Adrenal gland (tissue), 12 donors: Measurements from ENCODE around the gene CTBP2. TPM values are rescaled to one million over a fixed set of nuclear protein-coding genes. Genes with fewer than 3 reads are reported as not detected.

Experiments
- DNase-seq, 7 donors: peaks; one replicate each; pipeline ENCODE4 v3.0.0-alpha.2; 2019 to 2020
- H3K27ac ChIP-seq, 5 donors: fragments of 200-600 bp; sonication (generic) in 4 of 5; 1 replicate in 3 of 5; 2 replicates in 2 of 5; pipeline versions ENCODE4 v1.5.1 to v1.8.0; 2016 to 2020; ENCODE audit warnings: mild to moderate bottlenecking in 1 of 5
- H3K27me3 ChIP-seq: fragments of 200-600 bp; 2 replicates; pipeline ENCODE4 v1.8.0; 2021
- H3K36me3 ChIP-seq, 2 donors: fragments of 200-600 bp; replicated peaks in 1 of 2; 1 replicate in 1 of 2; 2 replicates in 1 of 2; pipeline versions ENCODE4 v1.5.1 to v1.8.0; 2018 to 2022
- H3K4me1 ChIP-seq, 2 donors: fragments of 200-600 bp; replicated peaks in 1 of 2; 1 replicate in 1 of 2; 2 replicates in 1 of 2; pipeline versions ENCODE4 v1.5.1 to v1.8.0; 2018 to 2021
- H3K4me3 ChIP-seq, 4 donors: fragments of 200-600 bp; sonication (generic) in 3 of 4; one replicate each; pipeline ENCODE4 v1.5.1; 2016 to 2018
- H3K9me3 ChIP-seq, 3 donors: fragments of 200-600 bp; sonication (generic) in 1 of 3; replicated peaks in 1 of 3; 1 replicate in 2 of 3; 2 replicates in 1 of 3; pipeline versions ENCODE4 v1.5.1 to v1.8.0; 2016 to 2021
- POLR2A ChIP-seq, 2 donors: fragments of 450-650 bp; IDR thresholded peaks; one replicate each; pipeline ENCODE4 v1.6.1; 2017; ENCODE audit warnings: antibody characterized with exemption in 2 of 2, mild to moderate bottlenecking in 2 of 2, moderate library complexity in 1 of 2
- WGBS, 4 donors: extraction: QIAGEN DNeasy Blood & Tissue Kit in 2 of 4; methylation state at CpG; one replicate each; pipeline versions ENCODE4 v1.1.5 to v1.1.7; 2013 to 2017; 5-methylcytosine and 5-hydroxymethylcytosine counted together
- intact Hi-C, 2 donors: fragments of 100-400 bp; cut with DNase I; formaldehyde crosslinking; loops; one replicate each; pipeline versions ENCODE4 v1.14.1 to v1.15.0; 2022 to 2023
- polyA plus RNA-seq, 3 donors: library from polyadenylated mRNA; stranded (reverse); fragments of 200-250 nt in 2 of 3; fragments of 350-450 nt in 1 of 3; fragmentation: Illumina TruSeq in 1 of 3; extraction: RNeasy Lipid Tissue Mini Kit (QIAGEN cat#74804) in 1 of 3; gene quantifications; one replicate each; pipeline ENCODE4 v1.2.3, GENCODE V29; 2013 to 2014
- total RNA-seq, 9 donors: library from RNA; depleted of rRNA in 4 of 9; stranded (reverse); fragments of >200 nt in 4 of 9; fragments of 120-200 nt in 1 of 9; fragmentation: NEBNext Ultra II Directional in 1 of 9; extraction: Animal tissue kit (Norgen Biotek cat#: 25700) in 1 of 9; gene quantifications; one replicate each; pipeline versions ENCODE4 v1.1.0 to v1.2.4, GENCODE V29; 2013 to 2023
- TF ChIP-seq, protein P1 (sequence below), 6 experiments: fragments of 450-650 bp in 4 of 6; fragments of 200-600 bp in 2 of 6; sonication (generic) in 1 of 6; IDR thresholded peaks; 1 replicate in 5 of 6; 2 replicates in 1 of 6; pipeline versions ENCODE4 v1.5.1 to v1.8.0; 2016 to 2021; ENCODE audit warnings: antibody characterized with exemption in 6 of 6, mild to moderate bottlenecking in 2 of 6, moderate library complexity in 1 of 6
- donor health status: healthy with polysubstance abuse.
- donor health status: Bipolar disorder and iron deficiency.
- donor health status: DM: yes; HTN: yes; CAD: no.
- donor health status: DM: no; HTN: no; CAD: no.
- donor health status: DM: no; HTN: no; CAD: no.
- donor health status: DM: yes; HTN: yes; CAD: no.

The CTBP2 gene
- total and polyA plus RNA-seq, 12 donors, result 25.3 to 66.5 (median 45.7) TPM

DNA sequence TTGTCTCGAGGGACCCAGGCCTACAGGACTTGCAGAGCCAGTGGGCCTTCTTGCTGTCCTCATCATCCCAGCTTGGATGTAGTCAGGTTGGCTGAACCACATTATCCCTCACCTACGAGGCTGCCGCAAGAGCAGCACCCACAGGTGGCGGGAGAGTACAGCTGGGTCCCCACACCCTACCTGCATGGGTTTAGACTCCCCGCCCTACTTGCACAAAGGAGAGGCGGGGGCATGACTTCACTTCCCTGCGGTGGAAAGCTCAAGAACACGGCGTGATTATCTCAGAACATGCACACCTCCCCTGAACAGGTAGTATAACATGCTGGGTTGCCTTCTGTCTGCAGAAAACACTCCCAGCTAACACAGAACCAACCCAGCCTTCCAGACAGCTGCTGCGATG, 57.5 kb downstream of the CTBP2 start:
- no peaks in the 10 kb centered on the region for H3K27me3 ChIP-seq
- peak overlapping the region in 2 of 5 donors; percentile 38 to 43 for H3K27ac ChIP-seq
- H3K9me3 ChIP-seq, result no peaks in the 10 kb centered on the region
- no peak overlapping the region for H3K4me3 ChIP-seq
- no peak for DNase-seq
- H3K36me3 ChIP-seq, result peaks cover 0 to 6% of the 10 kb centered on the region in 2 donors
- intact Hi-C loops, result no loop called here
- WGBS, 4 donors, result 83 to 89% (median 86%) methylated on average over 10 of the region's 10 CpGs
- TF ChIP-seq, protein P1, sequence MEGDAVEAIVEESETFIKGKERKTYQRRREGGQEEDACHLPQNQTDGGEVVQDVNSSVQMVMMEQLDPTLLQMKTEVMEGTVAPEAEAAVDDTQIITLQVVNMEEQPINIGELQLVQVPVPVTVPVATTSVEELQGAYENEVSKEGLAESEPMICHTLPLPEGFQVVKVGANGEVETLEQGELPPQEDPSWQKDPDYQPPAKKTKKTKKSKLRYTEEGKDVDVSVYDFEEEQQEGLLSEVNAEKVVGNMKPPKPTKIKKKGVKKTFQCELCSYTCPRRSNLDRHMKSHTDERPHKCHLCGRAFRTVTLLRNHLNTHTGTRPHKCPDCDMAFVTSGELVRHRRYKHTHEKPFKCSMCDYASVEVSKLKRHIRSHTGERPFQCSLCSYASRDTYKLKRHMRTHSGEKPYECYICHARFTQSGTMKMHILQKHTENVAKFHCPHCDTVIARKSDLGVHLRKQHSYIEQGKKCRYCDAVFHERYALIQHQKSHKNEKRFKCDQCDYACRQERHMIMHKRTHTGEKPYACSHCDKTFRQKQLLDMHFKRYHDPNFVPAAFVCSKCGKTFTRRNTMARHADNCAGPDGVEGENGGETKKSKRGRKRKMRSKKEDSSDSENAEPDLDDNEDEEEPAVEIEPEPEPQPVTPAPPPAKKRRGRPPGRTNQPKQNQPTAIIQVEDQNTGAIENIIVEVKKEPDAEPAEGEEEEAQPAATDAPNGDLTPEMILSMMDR (IDR thresholded peaks at IDR 0.05), result no peak
- no peak for TF ChIP-seq POLR2A (IDR thresholded peaks at IDR 0.05)
- H3K4me1 ChIP-seq, result peaks cover 0 to 12% of the 10 kb centered on the region in 2 donors

- H3K4me3 ChIP-seq, result no peak overlapping the region
- no peaks in the 10 kb centered on the region for H3K27me3 ChIP-seq
- TF ChIP-seq, protein P1 (IDR thresholded peaks at IDR 0.05), result no peak
- no peak for TF ChIP-seq POLR2A (IDR thresholded peaks at IDR 0.05)
- H3K9me3 ChIP-seq, result no peaks in the 10 kb centered on the region
- peak overlapping the region in 1 of 5 donors; percentile 38 for H3K27ac ChIP-seq
- H3K36me3 ChIP-seq, result peaks cover 0 to 1% of the 10 kb centered on the region in 2 donors
- DNase-seq, result peak in 2 of 7 donors; percentile 41 to 53
- intact Hi-C loops, result no loop called here
- H3K4me1 ChIP-seq, result peaks cover 0 to 12% of the 10 kb centered on the region in 2 donors
- 13 to 28% (median 23%) methylated on average over 2 to 3 of the region's 3 CpGs for WGBS, 4 donors
Observed at GRCh38 chr10:125102246-125102645, 58.1 kb downstream of the CTBP2 start.

DNA sequence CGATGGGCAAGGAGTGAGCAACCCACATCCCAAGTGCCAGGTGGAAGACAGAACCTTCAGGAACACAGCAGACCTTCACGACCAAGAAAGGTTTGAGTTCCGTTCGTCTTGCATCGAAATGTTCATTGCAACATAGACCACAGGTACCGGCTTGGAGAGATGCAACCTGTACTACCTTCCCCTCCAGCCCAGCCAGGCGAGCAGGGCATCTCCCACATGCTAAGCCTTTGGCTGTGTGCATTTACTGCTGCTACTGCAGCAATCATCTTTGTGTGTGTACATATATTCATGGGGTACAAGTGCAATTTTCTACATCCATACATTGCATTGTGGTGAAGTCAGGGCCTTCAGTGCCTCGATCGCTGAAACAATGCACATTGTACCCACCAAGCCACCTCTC, 58.8 kb downstream of the CTBP2 start:
- Histone ChIP-seq H3K4me1 (peaks cover 0 to 14% of the 10 kb centered on the region in 2 donors), H3K36me3 (no peaks in the 10 kb centered on the region), H3K27ac (no peak overlapping the region), H3K27me3 (no peaks in the 10 kb centered on the region), H3K9me3 (no peaks in the 10 kb centered on the region), H3K4me3 (no peak overlapping the region)
- no peak for DNase-seq
- TF ChIP-seq, protein P1 (IDR thresholded peaks at IDR 0.05), result no peak
- no peak for TF ChIP-seq POLR2A (IDR thresholded peaks at IDR 0.05)
- 91 to 98% (median 93%) methylated on average over 9 of the region's 9 CpGs for WGBS, 4 donors
- intact Hi-C loops, result no loop called here

GRCh38 chr10:125101049-125101448, 59.3 kb downstream of the CTBP2 start:
- H3K4me3 ChIP-seq, result no peak overlapping the region
- intact Hi-C loops, result no loop called here
- DNase-seq, result peak in 1 of 7 donors; percentile 12
- H3K4me1 ChIP-seq, result peaks cover 0 to 19% of the 10 kb centered on the region in 2 donors
- 91 to 94% (median 93%) methylated on average over 9 of the region's 9 CpGs for WGBS, 4 donors
- H3K36me3 ChIP-seq, result no peaks in the 10 kb centered on the region
- no peak overlapping the region for H3K27ac ChIP-seq
- TF ChIP-seq POLR2A (IDR thresholded peaks at IDR 0.05), result no peak
- TF ChIP-seq, protein P1 (IDR thresholded peaks at IDR 0.05), result no peak
- no peaks in the 10 kb centered on the region for H3K9me3 ChIP-seq
- no peaks in the 10 kb centered on the region for H3K27me3 ChIP-seq
